Liver (tissue), 9 donors: ENCODE results near the gene BCAP31. TPM values are rescaled to one million over a fixed set of nuclear protein-coding genes. Genes with fewer than 3 reads are reported as not detected.

Source experiments
- DNase-seq: peaks from one replicate; pipeline ENCODE4 v3.0.0-alpha.2; 2017; ENCODE audit warnings: low spot score
- H3K27ac ChIP-seq, 2 donors: one replicate each; pipeline ENCODE4 v1.7.0; 2013; ENCODE audit warnings: inconsistent platforms in 2 of 2, low read length in 2 of 2, control low read depth in 1 of 2, low read depth in 1 of 2, mild to moderate bottlenecking in 1 of 2
- H3K27me3 ChIP-seq, 4 donors: one replicate each; pipeline versions ENCODE4 v1.6.1 to v1.7.0; 2013; ENCODE audit warnings: low read length in 3 of 4, inconsistent platforms in 1 of 4, mild to moderate bottlenecking in 1 of 4, moderate library complexity in 1 of 4; ENCODE audit not compliant: control insufficient read depth in 4 of 4, insufficient read depth in 4 of 4
- H3K36me3 ChIP-seq, 4 donors: one replicate each; pipeline versions ENCODE4 v1.6.1 to v1.7.0; 2013; ENCODE audit warnings: low read length in 3 of 4, mild to moderate bottlenecking in 3 of 4, low read depth in 1 of 4, moderate library complexity in 1 of 4; ENCODE audit not compliant: control insufficient read depth in 4 of 4, insufficient read depth in 3 of 4
- H3K4me1 ChIP-seq, 4 donors: one replicate each; pipeline versions ENCODE4 v1.6.1 to v1.7.0; 2013; ENCODE audit warnings: low read length in 3 of 4, mild to moderate bottlenecking in 3 of 4, moderate library complexity in 1 of 4; ENCODE audit not compliant: control insufficient read depth in 4 of 4, insufficient read depth in 4 of 4
- H3K4me3 ChIP-seq, 3 donors: one replicate each; pipeline versions ENCODE4 v1.6.1 to v1.7.0; 2013; ENCODE audit warnings: low read length in 3 of 3, control low read depth in 1 of 3, low read depth in 1 of 3, mild to moderate bottlenecking in 1 of 3
- H3K9ac ChIP-seq, 2 donors: one replicate each; pipeline ENCODE4 v1.7.0; 2013; ENCODE audit warnings: low read length in 2 of 2, mild to moderate bottlenecking in 2 of 2, moderate library complexity in 2 of 2, control low read depth in 1 of 2, low read depth in 1 of 2
- H3K9me3 ChIP-seq, 4 donors: one replicate each; pipeline versions ENCODE4 v1.6.1 to v1.7.0; 2013; ENCODE audit warnings: low read length in 3 of 4; ENCODE audit not compliant: control insufficient read depth in 4 of 4
- ATF3 ChIP-seq: IDR thresholded peaks from 2 replicates; pipeline ENCODE4 v1.6.1; 2016; ENCODE audit warnings: antibody characterized with exemption
- EGR1 ChIP-seq, 2 donors: IDR thresholded peaks; 2 replicates each; pipeline ENCODE4 v1.6.1; 2016 to 2018; ENCODE audit warnings: antibody characterized with exemption in 2 of 2, low read depth in 2 of 2
- FOXA1 ChIP-seq: IDR thresholded peaks from 2 replicates; pipeline ENCODE4 v1.6.1; 2016; ENCODE audit warnings: antibody characterized with exemption
- FOXA2 ChIP-seq: IDR thresholded peaks from 2 replicates; pipeline ENCODE4 v1.6.1; 2016; ENCODE audit warnings: antibody characterized with exemption
- GABPA ChIP-seq, 2 donors: IDR thresholded peaks in 1 of 2; conservative IDR thresholded peaks in 1 of 2; 2 replicates each; pipeline ENCODE4 v1.6.1; 2016; ENCODE audit warnings: antibody characterized with exemption in 2 of 2, mild to moderate bottlenecking in 1 of 2, moderate library complexity in 1 of 2
- HNF4A ChIP-seq, 2 donors: conservative IDR thresholded peaks; 2 replicates each; pipeline ENCODE4 v1.6.1; 2016; ENCODE audit warnings: antibody characterized with exemption in 2 of 2, mild to moderate bottlenecking in 2 of 2
- HNF4G ChIP-seq: IDR thresholded peaks from 2 replicates; pipeline ENCODE4 v1.6.1; 2016; ENCODE audit warnings: antibody characterized with exemption
- JUND ChIP-seq, 2 donors: IDR thresholded peaks; 2 replicates each; pipeline ENCODE4 v1.6.1; 2016; ENCODE audit warnings: antibody characterized with exemption in 2 of 2
- NR2F2 ChIP-seq: IDR thresholded peaks from 2 replicates; pipeline ENCODE4 v1.6.1; 2016; ENCODE audit warnings: antibody characterized with exemption
- RAD21 ChIP-seq, 2 donors: IDR thresholded peaks; 2 replicates each; pipeline ENCODE4 v1.6.1; 2016; ENCODE audit warnings: antibody characterized with exemption in 2 of 2, mild to moderate bottlenecking in 2 of 2
- RXRA ChIP-seq, 2 donors: IDR thresholded peaks; 2 replicates each; pipeline ENCODE4 v1.6.1; 2017 to 2018; ENCODE audit warnings: antibody characterized with exemption in 2 of 2, mild to moderate bottlenecking in 1 of 2
- SP1 ChIP-seq: IDR thresholded peaks from 2 replicates; pipeline ENCODE4 v1.6.1; 2018; ENCODE audit warnings: antibody characterized with exemption, mild to moderate bottlenecking
- TAF1 ChIP-seq: conservative IDR thresholded peaks from 2 replicates; pipeline ENCODE4 v1.6.1; 2016; ENCODE audit warnings: antibody characterized with exemption, mild to moderate bottlenecking
- YY1 ChIP-seq: IDR thresholded peaks from 2 replicates; pipeline ENCODE4 v1.6.1; 2016; ENCODE audit warnings: antibody characterized with exemption, mild to moderate bottlenecking
- WGBS: extraction: QIAGEN DNeasy Blood & Tissue Kit; methylation state at CpG from one replicate; pipeline ENCODE4 v1.1.7; 2013; 5-methylcytosine and 5-hydroxymethylcytosine counted together
- polyA plus RNA-seq, 2 donors: library from polyadenylated mRNA; stranded (reverse) in 1 of 2; unstranded in 1 of 2; fragments of 200-250 nt in 1 of 2; fragments of >200 nt in 1 of 2; fragmentation: Nextera tagmentation in 1 of 2; extraction: Ambion mirVana in 1 of 2; gene quantifications; one replicate each; pipeline versions ENCODE4 v1.2.1 to v1.2.3, GENCODE V29; 2013 to 2015
- total RNA-seq, 2 donors: library from RNA; depleted of rRNA; stranded (reverse); fragments of >200 nt; gene quantifications; one replicate each; pipeline ENCODE4 v1.2.3, GENCODE V29; 2014
- TF ChIP-seq, protein P1 (sequence below): IDR thresholded peaks from 2 replicates; pipeline ENCODE4 v1.6.1; 2016; ENCODE audit warnings: antibody characterized with exemption
- TF ChIP-seq, protein P2 (sequence below): IDR thresholded peaks from 2 replicates; pipeline ENCODE4 v1.6.1; 2016; ENCODE audit warnings: antibody characterized with exemption, mild to moderate bottlenecking
- TF ChIP-seq, protein P3 (sequence below): fragments of 150-350 bp; IDR thresholded peaks from 2 replicates; pipeline ENCODE4 v1.5.1; 2017; ENCODE audit warnings: improper control_type of control experiment, low read depth, low read length; ENCODE audit not compliant: missing input control
- donor health status: healthy.
- donor health status: healthy.
- donor health status: healthy.
- donor health status: healthy.
- donor health status: healthy.

Gene BCAP31
- total and polyA plus RNA-seq, 4 donors = 64.6 to 158 (median 119) TPM

- H3K27ac ChIP-seq = no peak overlapping the region
- no peaks in the 10 kb centered on the region for H3K9me3 ChIP-seq
- no peak for DNase-seq
- no peak for TF ChIP-seq GABPA (IDR thresholded peaks at IDR 0.05 in 1 of 2, conservative IDR thresholded peaks at IDR 0.05 in 1 of 2)
- TF ChIP-seq, protein P1, sequence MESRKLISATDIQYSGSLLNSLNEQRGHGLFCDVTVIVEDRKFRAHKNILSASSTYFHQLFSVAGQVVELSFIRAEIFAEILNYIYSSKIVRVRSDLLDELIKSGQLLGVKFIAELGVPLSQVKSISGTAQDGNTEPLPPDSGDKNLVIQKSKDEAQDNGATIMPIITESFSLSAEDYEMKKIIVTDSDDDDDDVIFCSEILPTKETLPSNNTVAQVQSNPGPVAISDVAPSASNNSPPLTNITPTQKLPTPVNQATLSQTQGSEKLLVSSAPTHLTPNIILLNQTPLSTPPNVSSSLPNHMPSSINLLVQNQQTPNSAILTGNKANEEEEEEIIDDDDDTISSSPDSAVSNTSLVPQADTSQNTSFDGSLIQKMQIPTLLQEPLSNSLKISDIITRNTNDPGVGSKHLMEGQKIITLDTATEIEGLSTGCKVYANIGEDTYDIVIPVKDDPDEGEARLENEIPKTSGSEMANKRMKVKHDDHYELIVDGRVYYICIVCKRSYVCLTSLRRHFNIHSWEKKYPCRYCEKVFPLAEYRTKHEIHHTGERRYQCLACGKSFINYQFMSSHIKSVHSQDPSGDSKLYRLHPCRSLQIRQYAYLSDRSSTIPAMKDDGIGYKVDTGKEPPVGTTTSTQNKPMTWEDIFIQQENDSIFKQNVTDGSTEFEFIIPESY = no peak
- TF ChIP-seq JUND (IDR thresholded peaks at IDR 0.05) = no peak
- TF ChIP-seq YY1 = no peak
- TF ChIP-seq, protein P2, sequence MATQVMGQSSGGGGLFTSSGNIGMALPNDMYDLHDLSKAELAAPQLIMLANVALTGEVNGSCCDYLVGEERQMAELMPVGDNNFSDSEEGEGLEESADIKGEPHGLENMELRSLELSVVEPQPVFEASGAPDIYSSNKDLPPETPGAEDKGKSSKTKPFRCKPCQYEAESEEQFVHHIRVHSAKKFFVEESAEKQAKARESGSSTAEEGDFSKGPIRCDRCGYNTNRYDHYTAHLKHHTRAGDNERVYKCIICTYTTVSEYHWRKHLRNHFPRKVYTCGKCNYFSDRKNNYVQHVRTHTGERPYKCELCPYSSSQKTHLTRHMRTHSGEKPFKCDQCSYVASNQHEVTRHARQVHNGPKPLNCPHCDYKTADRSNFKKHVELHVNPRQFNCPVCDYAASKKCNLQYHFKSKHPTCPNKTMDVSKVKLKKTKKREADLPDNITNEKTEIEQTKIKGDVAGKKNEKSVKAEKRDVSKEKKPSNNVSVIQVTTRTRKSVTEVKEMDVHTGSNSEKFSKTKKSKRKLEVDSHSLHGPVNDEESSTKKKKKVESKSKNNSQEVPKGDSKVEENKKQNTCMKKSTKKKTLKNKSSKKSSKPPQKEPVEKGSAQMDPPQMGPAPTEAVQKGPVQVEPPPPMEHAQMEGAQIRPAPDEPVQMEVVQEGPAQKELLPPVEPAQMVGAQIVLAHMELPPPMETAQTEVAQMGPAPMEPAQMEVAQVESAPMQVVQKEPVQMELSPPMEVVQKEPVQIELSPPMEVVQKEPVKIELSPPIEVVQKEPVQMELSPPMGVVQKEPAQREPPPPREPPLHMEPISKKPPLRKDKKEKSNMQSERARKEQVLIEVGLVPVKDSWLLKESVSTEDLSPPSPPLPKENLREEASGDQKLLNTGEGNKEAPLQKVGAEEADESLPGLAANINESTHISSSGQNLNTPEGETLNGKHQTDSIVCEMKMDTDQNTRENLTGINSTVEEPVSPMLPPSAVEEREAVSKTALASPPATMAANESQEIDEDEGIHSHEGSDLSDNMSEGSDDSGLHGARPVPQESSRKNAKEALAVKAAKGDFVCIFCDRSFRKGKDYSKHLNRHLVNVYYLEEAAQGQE = no peak
- TF ChIP-seq FOXA2 = no peak
- H3K4me1 ChIP-seq = no peaks in the 10 kb centered on the region
- no peak overlapping the region for H3K4me3 ChIP-seq
- WGBS = 89% methylated on average over 15 of the region's 15 CpGs
- no peak overlapping the region for H3K9ac ChIP-seq
- no peaks in the 10 kb centered on the region for H3K27me3 ChIP-seq
- peaks cover 0 to 8% (median 1%) of the 10 kb centered on the region in 4 donors for H3K36me3 ChIP-seq
Observed at GRCh38 chrX:153736871-153737441, 12.8 kb upstream of the BCAP31 start.

DNA sequence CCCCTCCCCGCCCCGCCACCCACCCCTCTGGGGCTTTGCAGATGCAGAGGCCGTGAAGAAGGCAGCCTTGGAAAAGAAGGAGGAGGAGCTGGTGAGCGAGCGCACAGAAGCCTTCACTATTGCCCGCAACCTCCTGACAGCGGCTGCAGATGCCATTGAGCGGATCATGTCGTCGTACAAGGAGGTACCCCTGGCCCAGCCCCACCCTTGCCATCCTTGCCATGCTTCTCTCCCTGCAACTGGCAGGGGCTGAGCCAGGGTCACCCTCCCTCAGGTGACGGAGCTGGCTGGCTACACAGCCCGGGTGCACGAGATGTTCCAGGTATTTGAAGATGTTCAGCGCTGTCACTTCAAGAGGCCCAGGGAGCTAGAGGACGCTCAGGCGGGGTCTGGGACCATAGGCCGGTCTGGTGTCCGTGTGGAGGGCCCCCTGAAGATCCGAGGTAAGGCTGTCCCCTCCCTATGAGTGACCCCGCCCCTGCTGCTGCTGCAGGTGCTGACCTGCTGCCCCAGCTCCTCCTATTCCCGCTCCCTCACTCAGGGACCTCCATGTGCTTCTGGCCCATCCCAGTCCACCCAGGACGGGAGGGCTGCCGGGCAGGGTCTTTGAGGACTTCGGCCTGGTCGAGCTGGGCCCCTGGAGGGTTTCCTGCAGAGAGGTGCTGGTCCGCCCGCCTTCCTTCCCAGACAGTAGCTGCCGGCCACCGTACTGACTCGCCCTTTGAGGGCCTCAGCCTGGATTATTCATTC is 12.1 kb upstream of the BCAP31 start:
- H3K27ac ChIP-seq = no peak overlapping the region
- no peaks in the 10 kb centered on the region for H3K9me3 ChIP-seq
- H3K36me3 ChIP-seq = peaks cover 0 to 8% (median 1%) of the 10 kb centered on the region in 4 donors
- no peak for DNase-seq
- H3K4me1 ChIP-seq = peaks cover 0 to 4% (median under 1%) of the 10 kb centered on the region in 4 donors
- H3K4me3 ChIP-seq = no peak overlapping the region
- H3K9ac ChIP-seq = no peak overlapping the region
- WGBS = 94% methylated on average over 30 of the region's 30 CpGs
- no peaks in the 10 kb centered on the region for H3K27me3 ChIP-seq
- no peak for TF ChIP-seq FOXA1
- no peak for TF ChIP-seq YY1
- TF ChIP-seq NR2F2 = no peak
- no peak for TF ChIP-seq FOXA2
- no peak for TF ChIP-seq EGR1 (IDR thresholded peaks at IDR 0.05; ENCODE audit: low read depth in 2 of 2)
- TF ChIP-seq, protein P2 = no peak
- TF ChIP-seq RXRA (IDR thresholded peaks at IDR 0.05) = no peak
- TF ChIP-seq, protein P3, sequence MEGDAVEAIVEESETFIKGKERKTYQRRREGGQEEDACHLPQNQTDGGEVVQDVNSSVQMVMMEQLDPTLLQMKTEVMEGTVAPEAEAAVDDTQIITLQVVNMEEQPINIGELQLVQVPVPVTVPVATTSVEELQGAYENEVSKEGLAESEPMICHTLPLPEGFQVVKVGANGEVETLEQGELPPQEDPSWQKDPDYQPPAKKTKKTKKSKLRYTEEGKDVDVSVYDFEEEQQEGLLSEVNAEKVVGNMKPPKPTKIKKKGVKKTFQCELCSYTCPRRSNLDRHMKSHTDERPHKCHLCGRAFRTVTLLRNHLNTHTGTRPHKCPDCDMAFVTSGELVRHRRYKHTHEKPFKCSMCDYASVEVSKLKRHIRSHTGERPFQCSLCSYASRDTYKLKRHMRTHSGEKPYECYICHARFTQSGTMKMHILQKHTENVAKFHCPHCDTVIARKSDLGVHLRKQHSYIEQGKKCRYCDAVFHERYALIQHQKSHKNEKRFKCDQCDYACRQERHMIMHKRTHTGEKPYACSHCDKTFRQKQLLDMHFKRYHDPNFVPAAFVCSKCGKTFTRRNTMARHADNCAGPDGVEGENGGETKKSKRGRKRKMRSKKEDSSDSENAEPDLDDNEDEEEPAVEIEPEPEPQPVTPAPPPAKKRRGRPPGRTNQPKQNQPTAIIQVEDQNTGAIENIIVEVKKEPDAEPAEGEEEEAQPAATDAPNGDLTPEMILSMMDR = no peak
- no peak for TF ChIP-seq JUND (IDR thresholded peaks at IDR 0.05)
- TF ChIP-seq, protein P1 = no peak
- no peak for TF ChIP-seq GABPA (IDR thresholded peaks at IDR 0.05 in 1 of 2, conservative IDR thresholded peaks at IDR 0.05 in 1 of 2)
- no peak for TF ChIP-seq HNF4A (conservative IDR thresholded peaks at IDR 0.05)
- no peak for TF ChIP-seq RAD21 (IDR thresholded peaks at IDR 0.05)
- TF ChIP-seq HNF4G = no peak
- no peak for TF ChIP-seq TAF1
- TF ChIP-seq ATF3 = no peak
- TF ChIP-seq SP1 = no peak
